K562 treated with DMSO at 1 percent for 4 hours (cell line): Measurements from ENCODE around the gene IGIP. TPM values are rescaled to one million over a fixed set of nuclear protein-coding genes. Genes with fewer than 3 reads are reported as not detected.

Experiments used
- total RNA-seq: library from RNA; unstranded; fragments of 300-600 nt; gene quantifications from 2 replicates; pipeline ENCODE4 v1.2.3, GENCODE V29; 2022; ENCODE audit not compliant: insufficient read depth

Gene IGIP
- total RNA-seq = 1.0 and 1.9 TPM in 2 replicates

GRCh38 chr5:140125637-140126036 is at the start of gene IGIP:
Gene IGIP (plus strand): TSS chr5:140125937. CDS start chr5:140128477, 2,540 bp downstream.

GRCh38 chr5:140113699-140114263 is 12.0 kb upstream of the IGIP start, which contains the start of gene PURA:
Gene PURA (plus strand): TSS chr5:140114109. CDS start chr5:140114182, 73 bp downstream.

GRCh38 chr5:140174465-140175366 is 49.0 kb downstream of the IGIP start, which contains the start of gene CYSTM1:
Gene CYSTM1 (plus strand): TSS chr5:140175188. CDS start chr5:140194466, 19,278 bp downstream.

Other genes starting within 250 kb of the IGIP start
- gene NRG2, start 82.6 kb upstream of the IGIP start, total RNA-seq = not detected in 2 replicates
- 9.2 and 14.4 TPM in 2 replicates for gene PURA, start 11.8 kb upstream of the IGIP start, total RNA-seq
- gene CYSTM1, start 49.3 kb downstream of the IGIP start, total RNA-seq = 125 and 133 TPM in 2 replicates
- gene PFDN1, start 177.2 kb downstream of the IGIP start, total RNA-seq = 51.6 and 60.8 TPM in 2 replicates
- gene HBEGF, start 220.7 kb downstream of the IGIP start, total RNA-seq = 1.8 and 3.2 TPM in 2 replicates
- not detected in 2 replicates for gene SLC4A9, start 234.3 kb downstream of the IGIP start, total RNA-seq